Fibroblast of lung (primary cell): ENCODE results near the gene MOCOS. TPM values are rescaled to one million over a fixed set of nuclear protein-coding genes. Genes with fewer than 3 reads are reported as not detected.
A peak's percentile ranks its signal among the peaks of the same experiment; 100 is the strongest.

Experiments
- DNase-seq, 2 donors: peaks; one replicate each; pipeline versions ENCODE4 v3.0.0 to v3.0.0-alpha.2; 2010; ENCODE audit warnings: low read depth in 2 of 2
- H2AFZ ChIP-seq: 2 replicates; pipeline ENCODE4 v1.5.1; 2012; ENCODE audit warnings: low read length, control low read depth, inconsistent platforms
- H3K27ac ChIP-seq: 2 replicates; pipeline ENCODE4 v1.5.1; 2011; ENCODE audit warnings: low read length, control low read depth; ENCODE audit not compliant: insufficient read depth
- H3K27me3 ChIP-seq: 2 replicates; pipeline ENCODE4 v1.5.1; 2011; ENCODE audit warnings: mild to moderate bottlenecking, low read length; ENCODE audit not compliant: control insufficient read depth, insufficient read depth
- H3K36me3 ChIP-seq: 2 replicates; pipeline ENCODE4 v1.5.1; 2011; ENCODE audit warnings: low read length; ENCODE audit not compliant: control insufficient read depth, insufficient read depth
- H3K4me1 ChIP-seq: 2 replicates; pipeline ENCODE4 v1.5.1; 2011; ENCODE audit warnings: low read length; ENCODE audit not compliant: control insufficient read depth, insufficient read depth; ENCODE audit errors: extremely low read depth
- H3K4me2 ChIP-seq: 2 replicates; pipeline ENCODE4 v1.5.1; 2011; ENCODE audit warnings: low read length, control low read depth; ENCODE audit not compliant: insufficient read depth; ENCODE audit errors: extremely low read depth
- H3K4me3 ChIP-seq, 4 experiments: fragments of 200-600 bp in 1 of 4; sonication (generic) in 1 of 4; replicated peaks in 1 of 4; 2 replicates each; pipeline ENCODE4 v1.5.1; 2011 to 2016; ENCODE audit warnings: low read length in 4 of 4, low read depth in 3 of 4, mild to moderate bottlenecking in 3 of 4, control low read depth in 2 of 4, inconsistent platforms in 1 of 4, mixed read lengths in 1 of 4; ENCODE audit not compliant: insufficient read depth in 1 of 4; ENCODE audit errors: control extremely low read depth in 1 of 4
- H3K79me2 ChIP-seq: 2 replicates; pipeline ENCODE4 v1.5.1; 2012; ENCODE audit warnings: mild to moderate bottlenecking, low read length, inconsistent platforms; ENCODE audit not compliant: control insufficient read depth, insufficient read depth
- H3K9ac ChIP-seq: 2 replicates; pipeline ENCODE4 v1.5.1; 2011; ENCODE audit warnings: mild to moderate bottlenecking, low read length, control low read depth; ENCODE audit not compliant: insufficient read depth
- H3K9me3 ChIP-seq: 2 replicates; pipeline ENCODE4 v1.5.1; 2012; ENCODE audit warnings: low read depth, low read length; ENCODE audit not compliant: control insufficient read depth, insufficient read depth
- H4K20me1 ChIP-seq: 2 replicates; pipeline ENCODE4 v1.5.1; 2011; ENCODE audit warnings: low read length; ENCODE audit not compliant: control insufficient read depth, insufficient read depth; ENCODE audit errors: extremely low read depth
- CTCF ChIP-seq, 2 donors: IDR thresholded peaks in 1 of 2; conservative IDR thresholded peaks in 1 of 2; 1 replicate in 1 of 2; 2 replicates in 1 of 2; pipeline ENCODE4 v1.5.1; 2011 to 2012; ENCODE audit warnings: low read length in 2 of 2, control low read depth in 1 of 2, inconsistent platforms in 1 of 2, low read depth in 1 of 2, mild to moderate bottlenecking in 1 of 2
- EZH2 ChIP-seq: IDR thresholded peaks from 2 replicates; pipeline ENCODE4 v1.5.1; 2012; ENCODE audit warnings: low read length, control low read depth, mild to moderate bottlenecking; ENCODE audit errors: missing control alignments
- polyA plus RNA-seq, 2 donors: library from polyadenylated mRNA; depleted of rRNA in 1 of 2; stranded (reverse) in 1 of 2; unstranded in 1 of 2; fragments of >200 nt; gene quantifications; 2 replicates each; pipeline ENCODE4 v1.2.1, GENCODE V29; 2011 to 2012; ENCODE audit warnings: missing spikeins in 1 of 2
- total RNA-seq: library from RNA; depleted of rRNA; stranded (reverse); fragments of >200 nt; gene quantifications from 2 replicates; pipeline ENCODE4 v1.2.1, GENCODE V29; 2014

The MOCOS gene
- total and polyA plus RNA-seq, 2 donors (not counting 1 experiment from before 2014, with no cell fraction given): 2.0 to 13.9 TPM

- TF ChIP-seq CTCF (conservative IDR thresholded peaks at IDR 0.05 in 1 of 2, IDR thresholded peaks at IDR 0.05 in 1 of 2; ENCODE audit: low read depth in 1 of 2, low read length in 2 of 2): no peak
- TF ChIP-seq EZH2: no peak
- H3K4me1 ChIP-seq: peaks cover 21% of the 10 kb centered on the region
- H3K4me2 ChIP-seq: peak overlapping the region; percentile 1
- H3K4me3 ChIP-seq: no peak overlapping the region
- H3K9ac ChIP-seq: no peak overlapping the region
- H3K79me2 ChIP-seq: no peaks in the 10 kb centered on the region
- peak overlapping the region; percentile 88 for H3K27ac ChIP-seq
- DNase-seq: peak in 1 of 2 donors; percentile 65
- peaks cover 4% of the 10 kb centered on the region for H3K36me3 ChIP-seq
- no peak overlapping the region for H2AFZ ChIP-seq
- no peaks in the 10 kb centered on the region for H4K20me1 ChIP-seq
- no peaks in the 10 kb centered on the region for H3K27me3 ChIP-seq
- no peaks in the 10 kb centered on the region for H3K9me3 ChIP-seq
These were observed 34.5 kb upstream of the MOCOS start for GRCh38 chr18:36152781-36153180.

- peak overlapping the region; percentile 88 for H3K27ac ChIP-seq
- no peaks in the 10 kb centered on the region for H3K9me3 ChIP-seq
- TF ChIP-seq EZH2 (no peak), CTCF (conservative IDR thresholded peaks at IDR 0.05 in 1 of 2, IDR thresholded peaks at IDR 0.05 in 1 of 2; ENCODE audit: low read depth in 1 of 2, low read length in 2 of 2) (no peak)
- H3K36me3 ChIP-seq: peaks cover 3% of the 10 kb centered on the region
- H3K79me2 ChIP-seq: no peaks in the 10 kb centered on the region
- H2AFZ ChIP-seq: no peak overlapping the region
- no peaks in the 10 kb centered on the region for H3K27me3 ChIP-seq
- DNase-seq: peak; percentile 80 to 99
- H3K9ac ChIP-seq: no peak overlapping the region
- H3K4me2 ChIP-seq: no peak overlapping the region
- H3K4me1 ChIP-seq: peaks cover 25% of the 10 kb centered on the region
- H4K20me1 ChIP-seq: no peaks in the 10 kb centered on the region
- peak overlapping the region in 1 of 4 experiments; percentile 5 for H3K4me3 ChIP-seq
These were observed 34.1 kb upstream of the MOCOS start for GRCh38 chr18:36153203-36153602.

GRCh38 chr18:36153771-36154170 is 33.5 kb upstream of the MOCOS start:
- peaks cover 1% of the 10 kb centered on the region for H3K36me3 ChIP-seq
- peak overlapping the region; percentile 88 for H3K27ac ChIP-seq
- no peaks in the 10 kb centered on the region for H3K79me2 ChIP-seq
- H4K20me1 ChIP-seq: no peaks in the 10 kb centered on the region
- H3K9ac ChIP-seq: no peak overlapping the region
- no peaks in the 10 kb centered on the region for H3K9me3 ChIP-seq
- H3K4me3 ChIP-seq: no peak overlapping the region
- no peaks in the 10 kb centered on the region for H3K27me3 ChIP-seq
- H2AFZ ChIP-seq: no peak overlapping the region
- H3K4me1 ChIP-seq: peaks cover 30% of the 10 kb centered on the region
- H3K4me2 ChIP-seq: no peak overlapping the region
- DNase-seq: peak in 1 of 2 donors; percentile 53
- TF ChIP-seq EZH2 (no peak), CTCF (conservative IDR thresholded peaks at IDR 0.05 in 1 of 2, IDR thresholded peaks at IDR 0.05 in 1 of 2; ENCODE audit: low read depth in 1 of 2, low read length in 2 of 2) (no peak)
